T-cell (primary cell): ENCODE measurements around the gene ROBO1. TPM values are rescaled to one million over a fixed set of nuclear protein-coding genes. Genes with fewer than 3 reads are reported as not detected.

ENCODE experiments used
- ATAC-seq, 4 experiments: fragments of 200-7000 bp in 3 of 4; fragments of 150-1000 bp in 1 of 4; cut with Tn5 transposase; replicated peaks in 1 of 4; 1 replicate in 3 of 4; 2 replicates in 1 of 4; pipeline ENCODE4 v1.10.0; 2021; ENCODE audit warnings: moderate library complexity in 3 of 4, mild to moderate bottlenecking in 2 of 4, moderate number of reproducible peaks in 1 of 4
- CTCF ChIA-PET, 2 donors: fragments of 300-600 bp; sonication (Branson Sonifier 250); formaldehyde crosslinking; loops; one replicate each; lab custom pipeline; 2022; ENCODE audit warnings: antibody characterized with exemption in 2 of 2; lab: Charles Lee
- POLR2A ChIA-PET, 2 donors: fragments of 300-600 bp; sonication (Branson Sonifier 250); formaldehyde crosslinking; loops; one replicate each; lab custom pipeline; 2022; ENCODE audit warnings: antibody characterized with exemption in 2 of 2; lab: Charles Lee
- DNase-seq, 35 experiments: peaks; one replicate each; pipeline versions ENCODE4 v3.0.0 to v3.0.0-alpha.2; 2013 to 2023
- H3K27ac ChIP-seq: one replicate; pipeline ENCODE4 v1.5.1; 2013; ENCODE audit warnings: low read length
- H3K27me3 ChIP-seq, 2 experiments: replicated peaks in 1 of 2; 1 replicate in 1 of 2; 2 replicates in 1 of 2; pipeline versions ENCODE4 v1.6.1 to v1.7.0; 2013; ENCODE audit warnings: low read length in 1 of 2, mixed read lengths in 1 of 2; ENCODE audit not compliant: control insufficient read depth in 2 of 2, insufficient read depth in 2 of 2; ENCODE audit errors: extremely low read depth in 1 of 2
- H3K36me3 ChIP-seq, 2 donors: 1 replicate in 1 of 2; 2 replicates in 1 of 2; pipeline versions ENCODE4 v1.6.1 to v1.7.0; 2013; ENCODE audit warnings: low read length in 1 of 2; ENCODE audit not compliant: control insufficient read depth in 2 of 2, insufficient read depth in 1 of 2; ENCODE audit errors: extremely low read depth in 1 of 2
- H3K4me1 ChIP-seq, 2 experiments: 1 replicate in 1 of 2; 2 replicates in 1 of 2; pipeline versions ENCODE4 v1.6.1 to v1.7.0; 2013; ENCODE audit warnings: low read length in 2 of 2, mixed read lengths in 1 of 2; ENCODE audit not compliant: insufficient read depth in 2 of 2, control insufficient read depth in 1 of 2; ENCODE audit errors: extremely low read depth in 1 of 2
- H3K4me3 ChIP-seq, 2 donors: 1 replicate in 1 of 2; 2 replicates in 1 of 2; pipeline versions ENCODE4 v1.5.1 to v1.7.0; 2013; ENCODE audit warnings: mild to moderate bottlenecking in 2 of 2, low read length in 1 of 2, moderate library complexity in 1 of 2; ENCODE audit not compliant: control insufficient read depth in 1 of 2; ENCODE audit errors: extremely low read depth in 1 of 2
- H3K9me3 ChIP-seq: 2 replicates; pipeline ENCODE4 v1.7.0; 2013
- H3K27ac Mint-ChIP-seq, 2 donors: one replicate each; pipeline ENCODE4 v1.8.0; 2020 to 2021; ENCODE audit warnings: mild to moderate bottlenecking in 2 of 2, mixed read lengths in 2 of 2
- H3K27me3 Mint-ChIP-seq, 2 donors: one replicate each; pipeline ENCODE4 v1.8.0; 2021 to 2022; ENCODE audit warnings: mixed read lengths in 2 of 2
- H3K36me3 Mint-ChIP-seq: one replicate; pipeline ENCODE4 v1.8.0; 2021; ENCODE audit warnings: mixed read lengths
- H3K4me1 Mint-ChIP-seq, 3 donors: one replicate each; pipeline ENCODE4 v1.8.0; 2020 to 2022; ENCODE audit warnings: mixed read lengths in 3 of 3, mild to moderate bottlenecking in 1 of 3
- H3K4me3 Mint-ChIP-seq, 3 donors: one replicate each; pipeline ENCODE4 v1.8.0; 2020 to 2022; ENCODE audit warnings: mild to moderate bottlenecking in 3 of 3, mixed read lengths in 3 of 3, moderate library complexity in 3 of 3
- H3K9me3 Mint-ChIP-seq, 3 donors: one replicate each; pipeline ENCODE4 v1.8.0; 2020 to 2022; ENCODE audit warnings: mixed read lengths in 3 of 3
- WGBS: methylation state at CpG from one replicate; pipeline ENCODE4 v1.1.5; 2013; ENCODE audit warnings: missing lambda C conversion rate; ENCODE audit not compliant: insufficient coverage; 5-methylcytosine and 5-hydroxymethylcytosine counted together
- total RNA-seq, 35 experiments: library from RNA in 6 of 35; stranded (reverse) in 6 of 35; fragments of 120-200 nt in 1 of 35; gene quantifications; one replicate each; pipeline versions ENCODE4 v1.2.1 to v1.2.4 and lab custom pipeline; 2013 to 2026

The ROBO1 gene
- total RNA-seq, 5 donors from 2014 or later (not counting 1 experiment from before 2014, with no cell fraction given): 0.20 to 2.4 (median 1.7) TPM

DNA sequence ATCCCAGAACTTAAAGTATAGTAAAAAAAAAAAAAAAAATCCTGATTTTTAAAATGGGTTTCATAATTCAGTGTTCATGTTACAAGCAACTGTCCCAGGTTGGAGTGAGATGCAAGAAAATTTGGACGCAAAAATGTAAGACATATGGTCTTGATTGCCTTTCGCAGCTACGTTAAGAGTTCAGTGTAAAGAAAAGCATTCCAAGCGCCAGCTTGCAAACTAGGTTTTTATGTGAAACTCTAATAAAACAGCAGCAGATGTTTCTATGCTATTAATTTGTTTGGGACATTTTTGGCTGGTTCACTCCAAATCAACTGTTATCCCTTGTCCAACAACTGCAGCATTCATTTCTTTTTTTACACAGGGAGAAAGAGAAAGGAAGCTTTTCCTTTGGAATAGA is 957.8 kb downstream of the ROBO1 start:
- H3K27me3 Mint-ChIP-seq: no peaks in the 10 kb centered on the region
- no peaks in the 10 kb centered on the region for H3K36me3 Mint-ChIP-seq
- H3K4me1 Mint-ChIP-seq: no peaks in the 10 kb centered on the region
- Histone ChIP-seq H3K4me3 (no peak overlapping the region), H3K4me1 (no peaks in the 10 kb centered on the region), H3K9me3 (no peaks in the 10 kb centered on the region), H3K27ac (no peak overlapping the region), H3K36me3 (no peaks in the 10 kb centered on the region), H3K27me3 (no peaks in the 10 kb centered on the region)
- CTCF ChIA-PET: interaction anchor here in 1 of 2 donors (0.6 kb wide), 1 partner anchor 165 kb away, joined by 3 read pairs; no protein-coding TSS in a partner anchor
- ATAC-seq: no peak
- DNase-seq: no peak
- POLR2A ChIA-PET: interaction anchor here in 1 of 2 donors (0.7 kb wide), 1 partner anchor 451 kb away, joined by 5 read pairs; no protein-coding TSS in a partner anchor
- no peak overlapping the region for H3K4me3 Mint-ChIP-seq
- H3K27ac Mint-ChIP-seq: no peak overlapping the region
- H3K9me3 Mint-ChIP-seq: peaks cover 2 to 12% (median 8%) of the 10 kb centered on the region in 3 donors
- WGBS: no CpG with 5 or more reads among the region's 4 CpGs

DNA sequence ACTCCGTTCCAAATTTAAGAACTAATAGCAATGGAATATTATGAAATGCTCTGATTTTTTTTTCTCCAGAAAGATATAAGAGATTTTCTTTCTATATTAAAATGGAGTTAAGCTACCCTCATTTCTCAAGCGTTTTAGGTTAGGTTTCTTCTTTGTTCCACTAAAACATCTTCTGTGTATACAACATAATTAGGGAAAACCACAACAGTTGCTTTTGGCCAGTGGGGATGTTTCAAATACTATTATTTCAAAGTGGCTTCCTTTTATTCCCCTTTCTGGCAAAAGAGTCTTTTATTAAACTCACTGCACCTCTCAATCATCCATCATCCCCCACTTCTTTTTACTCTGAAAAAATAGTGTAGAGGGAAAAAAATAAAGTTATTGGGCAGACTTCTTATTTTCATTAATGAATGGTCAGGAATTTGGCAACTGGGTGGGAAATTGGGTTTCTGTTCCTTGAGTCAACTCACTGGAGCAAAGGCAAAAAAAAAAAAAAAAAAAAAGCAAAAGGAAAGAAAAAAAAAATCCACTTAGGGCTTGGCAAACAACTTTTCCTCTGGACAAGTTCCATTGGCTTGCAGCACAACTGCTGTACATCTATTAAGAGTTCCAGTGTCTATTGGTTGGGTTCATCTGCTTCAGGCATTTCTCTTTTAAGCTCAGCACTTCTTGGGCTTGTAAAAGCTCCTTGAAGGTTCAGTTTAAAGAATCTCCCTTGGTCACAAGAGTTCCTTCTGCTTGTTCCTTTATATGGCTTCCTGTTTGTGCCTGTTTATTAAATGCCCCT is 963.4 kb downstream of the ROBO1 start:
- Histone ChIP-seq H3K9me3 (no peaks in the 10 kb centered on the region), H3K27me3 (no peaks in the 10 kb centered on the region), H3K36me3 (no peaks in the 10 kb centered on the region), H3K27ac (no peak overlapping the region), H3K4me1 (peaks cover 0 to 2% of the 10 kb centered on the region in 2 experiments), H3K4me3 (no peak overlapping the region)
- H3K4me1 Mint-ChIP-seq: no peaks in the 10 kb centered on the region
- no peaks in the 10 kb centered on the region for H3K27me3 Mint-ChIP-seq
- no peak for DNase-seq
- ChIA-PET POLR2A (no interaction called here), CTCF (no interaction called here)
- H3K27ac Mint-ChIP-seq: no peak overlapping the region
- peaks cover 0 to 16% (median 5%) of the 10 kb centered on the region in 3 donors for H3K9me3 Mint-ChIP-seq
- ATAC-seq: no peak
- H3K36me3 Mint-ChIP-seq: no peaks in the 10 kb centered on the region
- H3K4me3 Mint-ChIP-seq: no peak overlapping the region
- no CpG with 5 or more reads among the region's 2 CpGs for WGBS

GRCh38 chr3:78802562-78802930 is 965.3 kb downstream of the ROBO1 start:
- H3K4me3 ChIP-seq: no peak overlapping the region
- H3K27me3 ChIP-seq: no peaks in the 10 kb centered on the region
- ATAC-seq: no peak
- Mint-ChIP-seq H3K4me1 (no peaks in the 10 kb centered on the region), H3K36me3 (no peaks in the 10 kb centered on the region), H3K27me3 (no peaks in the 10 kb centered on the region), H3K27ac (no peak overlapping the region), H3K4me3 (no peak overlapping the region), H3K9me3 (peaks cover 0 to 15% (median 7%) of the 10 kb centered on the region in 3 donors)
- H3K27ac ChIP-seq: no peak overlapping the region
- peaks cover 0 to 2% of the 10 kb centered on the region in 2 experiments for H3K4me1 ChIP-seq
- DNase-seq: no peak
- H3K36me3 ChIP-seq: no peaks in the 10 kb centered on the region
- no CpG with 5 or more reads among the region's 1 CpG for WGBS
- no peaks in the 10 kb centered on the region for H3K9me3 ChIP-seq
- POLR2A ChIA-PET: no interaction called here
- CTCF ChIA-PET: no interaction called here

- ChIA-PET POLR2A (no interaction called here), CTCF (no interaction called here)
- Histone ChIP-seq H3K27me3 (no peaks in the 10 kb centered on the region), H3K4me1 (peaks cover 0 to 5% of the 10 kb centered on the region in 2 experiments), H3K27ac (no peak overlapping the region), H3K4me3 (no peak overlapping the region), H3K9me3 (no peaks in the 10 kb centered on the region), H3K36me3 (no peaks in the 10 kb centered on the region)
- Mint-ChIP-seq H3K9me3 (peaks cover 3 to 12% (median 7%) of the 10 kb centered on the region in 3 donors), H3K4me3 (no peak overlapping the region), H3K27me3 (no peaks in the 10 kb centered on the region), H3K4me1 (no peaks in the 10 kb centered on the region), H3K27ac (no peak overlapping the region), H3K36me3 (no peaks in the 10 kb centered on the region)
- ATAC-seq: no peak
- DNase-seq: no peak
Measured at GRCh38 chr3:78801926-78802561, 965.8 kb downstream of the ROBO1 start.

- Histone ChIP-seq H3K36me3 (no peaks in the 10 kb centered on the region), H3K4me1 (peaks cover 0 to 5% of the 10 kb centered on the region in 2 experiments), H3K27me3 (no peaks in the 10 kb centered on the region), H3K9me3 (no peaks in the 10 kb centered on the region), H3K27ac (no peak overlapping the region), H3K4me3 (no peak overlapping the region)
- Mint-ChIP-seq H3K27ac (no peak overlapping the region), H3K36me3 (no peaks in the 10 kb centered on the region), H3K27me3 (no peaks in the 10 kb centered on the region), H3K4me1 (no peaks in the 10 kb centered on the region), H3K4me3 (no peak overlapping the region), H3K9me3 (peaks cover 7 to 19% (median 11%) of the 10 kb centered on the region in 3 donors)
- 100% methylated on average over 1 of the region's 1 CpG for WGBS
- POLR2A ChIA-PET: no interaction called here
- no peak for DNase-seq
- no peak for ATAC-seq
- CTCF ChIA-PET: no interaction called here
Measured at GRCh38 chr3:78799681-78800080, 968.1 kb downstream of the ROBO1 start.

DNA sequence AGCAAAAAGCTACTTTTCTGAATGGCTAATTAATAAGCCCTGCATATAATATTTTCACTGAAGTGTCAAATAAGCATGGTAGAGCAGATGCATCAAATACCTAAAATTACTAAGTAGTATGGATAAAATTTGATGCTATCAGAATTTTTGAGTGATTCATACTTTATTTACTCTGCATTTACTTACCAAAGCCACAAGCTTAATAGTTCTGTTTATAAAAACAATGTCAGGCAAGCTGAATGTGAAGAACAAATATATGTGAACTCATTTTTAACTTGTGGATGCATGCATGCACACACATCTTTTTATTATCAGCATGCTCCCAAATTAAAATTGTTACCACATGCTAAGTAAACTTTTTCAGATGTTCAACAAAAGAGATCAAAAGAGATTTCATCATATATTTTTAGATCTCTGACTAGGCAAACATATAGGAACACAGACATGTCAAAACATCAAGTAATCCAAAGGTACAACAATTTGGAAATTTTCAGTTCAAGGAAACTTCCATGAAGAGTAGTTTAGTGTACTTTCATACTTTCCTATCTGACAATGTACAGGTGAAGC is 969.4 kb downstream of the ROBO1 start:
- Histone ChIP-seq H3K27ac (no peak overlapping the region), H3K9me3 (no peaks in the 10 kb centered on the region), H3K4me1 (peaks cover 0 to 5% of the 10 kb centered on the region in 2 experiments), H3K36me3 (no peaks in the 10 kb centered on the region), H3K4me3 (no peak overlapping the region), H3K27me3 (no peaks in the 10 kb centered on the region)
- POLR2A ChIA-PET: no interaction called here
- Mint-ChIP-seq H3K27ac (no peak overlapping the region), H3K4me1 (no peaks in the 10 kb centered on the region), H3K36me3 (no peaks in the 10 kb centered on the region), H3K27me3 (no peaks in the 10 kb centered on the region), H3K9me3 (peaks cover 9 to 19% (median 11%) of the 10 kb centered on the region in 3 donors), H3K4me3 (no peak overlapping the region)
- DNase-seq: no peak
- no peak for ATAC-seq
- CTCF ChIA-PET: interaction anchor here in 1 of 2 donors (0.6 kb wide), 1 partner anchor 9 kb away, joined by 4 read pairs; no protein-coding TSS in a partner anchor
